ACC112 (cell line): Measurements from ENCODE around the gene MAN2C1.
"Not testable (repeated sequence)": the region's sequence is repeated elsewhere in the genome, so short reads cannot be mapped to it uniquely, and the experiment has no call there.

Source experiments
- H2AFZ ChIP-seq: fragments of 200-600 bp; sonication (generic); one replicate; pipeline ENCODE4 v1.6.0; 2017; ENCODE audit warnings: antibody characterized with exemption, low read length; ENCODE audit not compliant: unreplicated experiment
- H3K27ac ChIP-seq: fragments of 200-600 bp; sonication (generic); 2 replicates; pipeline ENCODE4 v1.5.1; 2014; ENCODE audit warnings: low read depth, mild to moderate bottlenecking, antibody characterized with exemption, low read length, moderate library complexity
- H3K27me3 ChIP-seq: fragments of 200-600 bp; sonication (generic); 2 replicates; pipeline ENCODE4 v1.6.1; 2014; ENCODE audit warnings: mild to moderate bottlenecking, antibody characterized with exemption, low read length, moderate library complexity, mixed read lengths; ENCODE audit not compliant: insufficient read depth
- H3K36me3 ChIP-seq: fragments of 200-600 bp; sonication (generic); 2 replicates; pipeline ENCODE4 v1.6.1; 2016; ENCODE audit warnings: mild to moderate bottlenecking, antibody characterized with exemption, low read length, moderate library complexity, mixed read lengths; ENCODE audit not compliant: insufficient read depth
- H3K4me1 ChIP-seq: fragments of 200-600 bp; sonication (generic); one replicate; pipeline ENCODE4 v1.6.1; 2016; ENCODE audit warnings: low read length, mixed read lengths; ENCODE audit not compliant: insufficient read depth, unreplicated experiment, control insufficient read depth
- H3K4me3 ChIP-seq: fragments of 200-600 bp; sonication (generic); 2 replicates; pipeline ENCODE4 v1.5.1; 2014; ENCODE audit warnings: mild to moderate bottlenecking, low read depth, low read length
- H3K79me2 ChIP-seq: fragments of 200-600 bp; sonication (generic); one replicate; pipeline ENCODE4 v1.6.0; 2016; ENCODE audit warnings: low read length; ENCODE audit not compliant: control insufficient read depth, unreplicated experiment, insufficient read depth

The MAN2C1 gene

DNA sequence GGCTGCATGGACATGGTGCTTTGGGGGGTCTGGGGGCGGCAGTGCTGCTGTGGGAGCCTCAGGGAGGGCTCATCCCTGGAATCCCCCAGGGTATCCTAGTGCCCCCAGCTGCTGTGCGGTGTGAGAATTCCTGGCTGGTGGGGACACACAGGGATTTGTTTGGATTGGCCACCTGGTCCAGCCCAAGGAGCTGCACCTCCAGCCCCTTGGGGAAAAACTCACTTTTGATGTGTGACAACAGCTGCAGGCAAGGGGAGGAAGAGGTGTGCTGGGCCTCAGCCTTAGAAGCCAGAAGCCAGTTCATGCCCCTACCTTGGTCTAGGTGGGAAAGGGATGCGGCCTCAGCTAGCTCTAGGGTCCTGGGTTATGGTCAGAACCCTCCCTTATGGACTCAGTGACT lies 40.9 kb downstream of the MAN2C1 start:
- no peak overlapping the region for H2AFZ ChIP-seq
- no peaks in the 10 kb centered on the region for H3K27me3 ChIP-seq
- H3K4me1 ChIP-seq = no peaks in the 10 kb centered on the region
- no peak overlapping the region for H3K27ac ChIP-seq
- no peaks in the 10 kb centered on the region for H3K79me2 ChIP-seq
- H3K36me3 ChIP-seq = no peaks in the 10 kb centered on the region
- H3K4me3 ChIP-seq = no peak overlapping the region

DNA sequence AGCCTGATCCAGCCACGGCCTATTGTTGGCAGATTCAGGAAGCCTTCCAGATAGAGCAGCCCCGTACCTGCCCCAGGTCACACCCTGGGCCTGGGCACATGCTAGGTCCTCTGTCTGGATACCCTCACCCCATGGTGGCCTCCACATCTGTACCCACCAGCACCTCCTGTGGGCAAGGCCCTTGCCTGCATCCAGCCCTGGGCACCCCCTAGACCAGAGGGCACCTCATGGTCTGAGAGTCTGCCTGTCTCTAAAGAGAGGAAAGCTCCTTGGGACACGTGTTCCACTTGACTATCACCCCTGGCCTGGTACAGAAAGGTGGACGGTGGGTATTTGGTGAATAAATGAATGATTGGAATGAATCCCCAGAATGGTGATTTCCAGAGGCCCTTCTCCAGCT lies 41.4 kb downstream of the MAN2C1 start:
- H3K27ac ChIP-seq = no peak overlapping the region
- no peaks in the 10 kb centered on the region for H3K79me2 ChIP-seq
- H3K27me3 ChIP-seq = peaks cover 2% of the 10 kb centered on the region; the same call in 1 of the 2 replicates
- no peak overlapping the region for H3K4me3 ChIP-seq
- no peak overlapping the region for H2AFZ ChIP-seq
- H3K4me1 ChIP-seq = no peaks in the 10 kb centered on the region
- H3K36me3 ChIP-seq = no peaks in the 10 kb centered on the region

DNA sequence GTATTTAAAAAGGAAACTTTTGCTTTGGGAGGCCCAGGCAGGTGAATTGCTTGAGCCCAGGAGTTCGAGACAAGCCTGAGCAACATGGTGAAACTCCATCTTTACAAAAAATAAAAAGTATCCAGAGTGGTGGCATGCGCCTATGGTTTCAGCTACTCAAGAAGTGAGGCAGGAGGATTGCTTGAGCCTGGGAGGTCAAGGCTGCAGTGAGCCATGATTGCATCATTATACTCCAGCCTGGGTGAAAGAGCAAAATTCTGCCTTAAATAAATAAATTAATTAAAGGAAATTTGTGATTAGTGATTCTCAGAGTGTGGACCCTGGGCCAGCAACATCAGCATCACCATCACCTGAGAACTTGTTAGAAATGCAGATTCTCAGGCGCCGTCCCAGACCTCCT lies 42.5 kb downstream of the MAN2C1 start:
- Histone ChIP-seq H3K27me3 (peaks cover 5% of the 10 kb centered on the region; the same call in 1 of the 2 replicates), H2AFZ (no peak overlapping the region), H3K4me1 (no peaks in the 10 kb centered on the region), H3K36me3 (no peaks in the 10 kb centered on the region), H3K27ac (no peak overlapping the region), H3K4me3 (no peak overlapping the region), H3K79me2 (no peaks in the 10 kb centered on the region)

DNA sequence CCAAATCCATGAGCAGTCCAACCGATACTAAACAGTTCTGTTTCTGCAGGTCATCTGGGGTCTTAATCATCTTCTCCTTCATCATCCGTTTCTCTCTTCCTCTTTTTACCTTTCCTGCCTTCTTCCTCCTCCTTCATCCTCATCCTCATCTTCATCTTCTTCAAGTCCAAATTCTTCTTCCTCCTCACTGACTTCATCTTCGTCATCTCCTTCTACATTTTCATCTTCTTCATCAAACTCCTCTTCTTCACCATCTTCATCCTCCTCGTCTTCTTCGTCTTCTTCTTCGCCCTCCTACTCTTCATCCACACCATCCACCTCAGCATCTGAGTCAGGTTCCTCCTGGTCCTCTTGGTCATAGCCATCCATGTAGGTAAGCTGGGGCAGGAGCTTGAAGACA lies 46.7 kb downstream of the MAN2C1 start:
- Histone ChIP-seq H3K36me3 (no peaks in the 10 kb centered on the region), H3K4me1 (no peaks in the 10 kb centered on the region), H3K27me3 (peaks cover 5% of the 10 kb centered on the region; the same call in 1 of the 2 replicates), H2AFZ (no peak overlapping the region), H3K27ac (no peak overlapping the region), H3K79me2 (no peaks in the 10 kb centered on the region), H3K4me3 (no peak overlapping the region)

- not testable (repeated sequence) for H3K79me2 ChIP-seq, H3K36me3 ChIP-seq, H3K27me3 ChIP-seq, H3K27ac ChIP-seq, H2AFZ ChIP-seq, H3K4me3 ChIP-seq, H3K4me1 ChIP-seq
Observed at GRCh38 chr15:75319231-75319897, 49.0 kb downstream of the MAN2C1 start.

DNA sequence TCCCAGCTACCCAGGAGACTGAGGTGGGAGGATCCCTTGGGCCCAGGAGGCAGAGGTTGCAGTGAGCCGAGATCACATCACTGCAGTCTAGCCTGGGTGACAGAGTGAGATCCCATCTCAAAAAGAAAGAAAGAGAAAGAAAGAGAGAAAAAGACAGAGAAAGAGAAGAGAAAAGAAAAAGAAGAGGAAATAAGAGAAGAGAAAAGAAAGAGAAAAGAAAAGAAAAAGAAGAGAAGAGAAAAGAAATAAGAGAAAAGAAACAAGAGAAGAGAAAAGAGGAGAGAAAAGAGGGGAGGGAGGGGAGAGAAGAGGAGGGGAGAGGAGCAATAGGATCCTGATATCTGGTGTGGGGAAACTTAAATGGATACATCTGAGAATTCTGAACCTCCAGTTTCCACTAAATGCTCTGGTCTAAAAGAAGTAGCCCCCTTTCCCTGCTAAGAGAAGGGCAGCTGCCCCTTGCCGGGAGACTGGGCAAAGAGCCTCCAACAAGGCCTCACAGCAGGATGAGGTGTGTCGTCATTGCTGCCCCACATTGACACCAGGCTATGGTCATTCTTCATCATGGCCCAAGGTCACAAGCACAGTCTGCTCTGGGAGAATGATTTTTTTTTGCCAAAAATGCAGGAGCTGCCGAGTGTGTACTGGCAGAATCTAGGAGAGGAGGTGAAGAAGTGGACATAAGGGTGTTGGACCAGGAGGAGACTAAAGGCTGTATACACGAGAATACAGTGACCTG lies 53.7 kb downstream of the MAN2C1 start:
- Histone ChIP-seq H3K4me1 (peaks cover 7% of the 10 kb centered on the region), H3K27ac (no peak overlapping the region), H3K27me3 (no peaks in the 10 kb centered on the region), H3K4me3 (no peak overlapping the region), H2AFZ (no peak overlapping the region), H3K79me2 (no peaks in the 10 kb centered on the region), H3K36me3 (no peaks in the 10 kb centered on the region)

- Histone ChIP-seq H3K36me3 (no peaks in the 10 kb centered on the region), H3K27me3 (no peaks in the 10 kb centered on the region), H2AFZ (no peak overlapping the region), H3K27ac (no peak overlapping the region), H3K79me2 (no peaks in the 10 kb centered on the region), H3K4me1 (peaks cover 11% of the 10 kb centered on the region), H3K4me3 (no peak overlapping the region)
Observed at GRCh38 chr15:75313116-75313845, 55.1 kb downstream of the MAN2C1 start.

GRCh38 chr15:75312548-75312947 lies 55.9 kb downstream of the MAN2C1 start:
- H3K36me3 ChIP-seq, H3K79me2 ChIP-seq, H2AFZ ChIP-seq, H3K27ac ChIP-seq, H3K4me3 ChIP-seq, H3K27me3 ChIP-seq: not testable (repeated sequence)
- peaks cover 11% of the 10 kb centered on the region for H3K4me1 ChIP-seq

DNA sequence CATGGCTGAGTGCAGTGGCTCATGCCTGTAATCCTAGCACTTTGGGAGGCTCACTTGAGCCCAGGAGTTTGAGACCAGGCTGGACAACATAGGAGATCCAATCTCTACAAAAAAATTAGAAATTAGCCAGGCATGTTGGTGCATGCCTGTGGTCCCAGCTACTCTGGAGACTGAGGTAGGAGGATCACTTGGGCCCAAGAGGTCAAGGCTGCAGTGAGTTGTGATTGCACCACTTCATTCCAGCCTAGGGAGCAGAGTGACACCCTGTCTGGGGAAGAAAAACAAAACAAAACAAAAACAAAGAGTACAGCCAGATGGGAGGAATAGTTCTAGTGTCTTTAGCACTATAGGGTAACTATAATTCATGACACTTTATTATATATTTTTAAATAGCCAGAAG lies 58.7 kb downstream of the MAN2C1 start:
- H2AFZ ChIP-seq = no peak overlapping the region
- peaks cover 8% of the 10 kb centered on the region for H3K27me3 ChIP-seq
- H3K27ac ChIP-seq = no peak overlapping the region
- H3K4me3 ChIP-seq = no peak overlapping the region
- H3K36me3 ChIP-seq = no peaks in the 10 kb centered on the region
- peaks cover 11% of the 10 kb centered on the region for H3K4me1 ChIP-seq
- H3K79me2 ChIP-seq = no peaks in the 10 kb centered on the region

- Histone ChIP-seq H3K27me3 (peaks cover 12% of the 10 kb centered on the region), H3K79me2 (no peaks in the 10 kb centered on the region), H3K36me3 (no peaks in the 10 kb centered on the region), H3K4me1 (peaks cover 10% of the 10 kb centered on the region), H2AFZ (no peak overlapping the region), H3K4me3 (peak overlapping the region; percentile 2; the same call in 1 of the 2 replicates), H3K27ac (no peak overlapping the region)
Observed at GRCh38 chr15:75307778-75308390, 60.5 kb downstream of the MAN2C1 start.
